Measurements from ENCODE around the gene ERICH3.

GRCh38 chr1:74623716-74624115 is 49.9 kb downstream of the ERICH3 start:
- TF ChIP-seq ISL1 (CRISPR knock-in tag; IDR thresholded peaks at IDR 0.05) (peak; percentile 93), TCF4 (CRISPR knock-in tag; IDR thresholded peaks at IDR 0.05; ENCODE audit: borderline replicate concordance) (peak; percentile 27; the same call in 1 of the 2 replicates), TSHZ2 (CRISPR knock-in tag; IDR thresholded peaks at IDR 0.05) (0 out of 2 replicates have a peak, but pooled peaks have one; percentile 47), ARNTL (CRISPR knock-in tag; IDR thresholded peaks at IDR 0.05; ENCODE audit: borderline replicate concordance, low read depth) (no peak), ZFP3 (CRISPR knock-in tag; IDR thresholded peaks at IDR 0.05) (0 out of 2 replicates have a peak, but pooled peaks have one; percentile 14), ZC3H10 (CRISPR knock-in tag; IDR thresholded peaks at IDR 0.05) (no peak), ZFP30 (CRISPR knock-in tag; IDR thresholded peaks at IDR 0.05) (no peak), OSR1 (CRISPR knock-in tag; IDR thresholded peaks at IDR 0.05) (no peak), BACH2 (CRISPR knock-in tag; IDR thresholded peaks at IDR 0.05; ENCODE audit: borderline replicate concordance) (no peak)
